Right lobe of liver (tissue), 6 donors: ENCODE results near the gene PRR20G. TPM values are rescaled to one million over a fixed set of nuclear protein-coding genes. Genes with fewer than 3 reads are reported as not detected.

ENCODE experiments used
- ATAC-seq, 4 donors: fragments of 200-7000 bp; cut with Tn5 transposase; one replicate each; pipeline ENCODE4 v1.9.1; 2020; ENCODE audit warnings: mild to moderate bottlenecking in 4 of 4, moderate library complexity in 4 of 4
- DNase-seq, 3 donors: peaks; one replicate each; pipeline ENCODE4 v3.0.0-alpha.2; 2020
- H3K27ac ChIP-seq, 3 donors: fragments of 200-600 bp; one replicate each; pipeline ENCODE4 v1.8.0; 2022
- H3K27me3 ChIP-seq, 2 donors: fragments of 200-600 bp; one replicate each; pipeline ENCODE4 v1.8.0; 2022
- H3K36me3 ChIP-seq, 4 donors: fragments of 200-600 bp; sonication (generic) in 1 of 4; one replicate each; pipeline versions ENCODE4 v1.5.1 to v1.8.0; 2017 to 2022; ENCODE audit warnings: control low read depth in 1 of 4
- H3K4me1 ChIP-seq, 4 donors: fragments of 200-600 bp; sonication (generic) in 1 of 4; one replicate each; pipeline versions ENCODE4 v1.5.1 to v1.8.0; 2017 to 2022; ENCODE audit warnings: control low read depth in 1 of 4
- H3K4me3 ChIP-seq, 3 donors: fragments of 200-600 bp; one replicate each; pipeline ENCODE4 v1.8.0; 2022
- H3K9me3 ChIP-seq, 4 donors: fragments of 200-600 bp; sonication (generic) in 1 of 4; one replicate each; pipeline versions ENCODE4 v1.5.1 to v1.8.0; 2017 to 2022; ENCODE audit warnings: control low read depth in 1 of 4
- POLR2A ChIP-seq: fragments of 450-650 bp; IDR thresholded peaks from one replicate; pipeline ENCODE4 v1.6.1; 2017; ENCODE audit warnings: antibody characterized with exemption, mild to moderate bottlenecking
- WGBS: methylation state at CpG from one replicate; pipeline ENCODE4 v1.1.6; 2018; ENCODE audit warnings: low coverage, low lambda C conversion rate; ENCODE audit not compliant: insufficient coverage; ENCODE audit errors: missing lambda C conversion rate; 5-methylcytosine and 5-hydroxymethylcytosine counted together
- intact Hi-C, 2 donors: fragments of 100-400 bp; cut with DNase I; formaldehyde crosslinking; loops; one replicate each; pipeline versions ENCODE4 v1.11.2 to v1.14.1; 2022
- small RNA-seq, 2 experiments: library from RNA; depleted of rRNA; stranded (forward); fragments of <200 nt; gene quantifications; one replicate each; pipeline ENCODE3, GENCODE V24; 2016
- total RNA-seq, 6 experiments: library from RNA; depleted of rRNA in 2 of 6; stranded (reverse); fragments of >200 nt in 2 of 6; fragmentation: NEBNext Ultra II Directional in 3 of 6; extraction: Animal tissue kit (Norgen Biotek cat#: 25700) in 3 of 6; gene quantifications; one replicate each; pipeline versions ENCODE4 v1.1.0 to v1.2.4, GENCODE V29; 2016 to 2023
- TF ChIP-seq, protein P1 (sequence below), 4 donors: fragments of 200-600 bp in 3 of 4; fragments of 450-650 bp in 1 of 4; IDR thresholded peaks; one replicate each; pipeline versions ENCODE4 v1.5.1 to v1.8.0; 2016 to 2022; ENCODE audit warnings: antibody characterized with exemption in 4 of 4, mild to moderate bottlenecking in 2 of 4
- donor health status: DM: no; HTN: yes; CAD: no.
- donor health status: DM: no; HTN: no; CAD: no.
- donor health status: DM: no; HTN: no; CAD: no.
- donor health status: DM: no; HTN: yes; CAD: no.
- donor health status: DM: no; HTN: yes; CAD: no.

PRR20G gene
- total RNA-seq, 6 experiments from 2014 or later, result not detected

DNA sequence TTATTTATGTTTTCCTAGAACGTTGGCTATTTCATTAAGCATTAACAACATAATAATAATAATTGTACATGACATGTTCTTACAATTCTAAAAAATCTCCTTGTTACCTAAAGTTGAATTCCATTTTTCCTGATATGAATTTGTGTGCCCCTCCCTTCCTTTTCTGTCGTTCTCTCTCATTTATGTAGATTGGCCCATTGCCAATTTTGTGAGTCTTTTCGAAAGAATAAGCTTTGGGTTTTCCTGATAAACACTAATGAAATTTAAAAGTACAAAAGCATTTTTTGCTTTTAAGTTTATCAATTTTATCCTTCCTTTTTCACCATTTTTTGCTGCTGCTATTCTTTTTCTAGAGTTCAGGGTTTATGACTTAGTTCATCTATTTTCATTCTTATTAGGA, 50.0 kb downstream of the PRR20G start:
- DNase-seq (no peak), ATAC-seq (no peak)
- Histone ChIP-seq H3K36me3 (no peaks in the 10 kb centered on the region), H3K27ac (no peak overlapping the region), H3K4me3 (no peak overlapping the region), H3K9me3 (no peaks in the 10 kb centered on the region), H3K4me1 (no peaks in the 10 kb centered on the region), H3K27me3 (no peaks in the 10 kb centered on the region)
- 28% methylated on average over 3 of the region's 3 CpGs for WGBS
- intact Hi-C loops, result no loop called here
- TF ChIP-seq, protein P1, sequence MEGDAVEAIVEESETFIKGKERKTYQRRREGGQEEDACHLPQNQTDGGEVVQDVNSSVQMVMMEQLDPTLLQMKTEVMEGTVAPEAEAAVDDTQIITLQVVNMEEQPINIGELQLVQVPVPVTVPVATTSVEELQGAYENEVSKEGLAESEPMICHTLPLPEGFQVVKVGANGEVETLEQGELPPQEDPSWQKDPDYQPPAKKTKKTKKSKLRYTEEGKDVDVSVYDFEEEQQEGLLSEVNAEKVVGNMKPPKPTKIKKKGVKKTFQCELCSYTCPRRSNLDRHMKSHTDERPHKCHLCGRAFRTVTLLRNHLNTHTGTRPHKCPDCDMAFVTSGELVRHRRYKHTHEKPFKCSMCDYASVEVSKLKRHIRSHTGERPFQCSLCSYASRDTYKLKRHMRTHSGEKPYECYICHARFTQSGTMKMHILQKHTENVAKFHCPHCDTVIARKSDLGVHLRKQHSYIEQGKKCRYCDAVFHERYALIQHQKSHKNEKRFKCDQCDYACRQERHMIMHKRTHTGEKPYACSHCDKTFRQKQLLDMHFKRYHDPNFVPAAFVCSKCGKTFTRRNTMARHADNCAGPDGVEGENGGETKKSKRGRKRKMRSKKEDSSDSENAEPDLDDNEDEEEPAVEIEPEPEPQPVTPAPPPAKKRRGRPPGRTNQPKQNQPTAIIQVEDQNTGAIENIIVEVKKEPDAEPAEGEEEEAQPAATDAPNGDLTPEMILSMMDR (IDR thresholded peaks at IDR 0.05), result no peak
- no peak for TF ChIP-seq POLR2A

DNA sequence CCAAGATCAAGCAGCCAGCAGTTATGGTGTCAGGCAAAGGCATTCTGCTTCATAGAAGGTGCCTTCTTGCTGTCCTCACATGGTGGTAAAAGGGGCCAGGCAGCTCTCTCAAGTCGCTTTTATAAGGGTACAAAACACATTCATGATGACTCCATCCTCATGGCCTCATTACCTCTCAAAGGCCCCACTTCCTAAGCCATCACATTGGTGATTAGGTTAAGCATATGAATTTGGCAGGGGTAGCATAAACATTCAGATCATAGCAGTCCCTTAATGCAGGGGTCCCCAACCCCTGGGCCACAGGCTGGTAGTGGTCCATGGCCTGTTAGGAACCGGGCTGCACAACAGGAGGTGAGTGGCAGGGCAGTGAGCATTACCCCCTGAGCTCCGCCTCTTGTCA, 52.1 kb downstream of the PRR20G start:
- WGBS, result 31% methylated on average over 3 of the region's 3 CpGs
- intact Hi-C loops, result no loop called here

DNA sequence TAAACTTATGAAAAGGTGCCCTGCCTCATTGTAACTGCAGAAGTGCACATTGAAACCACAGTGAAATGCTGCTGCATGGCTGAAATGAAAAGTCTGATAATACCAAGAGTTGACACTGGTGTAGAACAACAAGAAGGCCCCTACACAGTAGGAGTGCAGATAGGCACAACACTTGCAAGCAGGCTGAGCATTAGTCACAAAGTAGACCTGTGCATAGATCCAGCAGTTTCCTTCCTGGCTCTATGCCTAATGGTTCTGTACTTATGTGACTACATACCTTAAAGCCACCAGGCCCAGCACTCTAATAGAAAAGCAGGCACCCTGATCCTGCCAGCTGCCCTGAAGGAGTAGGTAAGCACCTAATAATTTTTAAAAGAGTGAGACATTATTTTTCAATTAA, 53.1 kb downstream of the PRR20G start:
- Histone ChIP-seq H3K4me1 (no peaks in the 10 kb centered on the region), H3K9me3 (no peaks in the 10 kb centered on the region), H3K27ac (no peak overlapping the region), H3K4me3 (no peak overlapping the region), H3K27me3 (no peaks in the 10 kb centered on the region), H3K36me3 (no peaks in the 10 kb centered on the region)
- DNase-seq (no peak), ATAC-seq (no peak)
- TF ChIP-seq POLR2A, result no peak
- TF ChIP-seq, protein P1 (IDR thresholded peaks at IDR 0.05), result no peak
- intact Hi-C loops, result no loop called here

More for the DNA sequence above, 52.1 kb downstream of the PRR20G start:
- H3K36me3 ChIP-seq, result no peaks in the 10 kb centered on the region
- ATAC-seq, result no peak
- H3K27me3 ChIP-seq, result no peaks in the 10 kb centered on the region
- no peak overlapping the region for H3K27ac ChIP-seq
- no peaks in the 10 kb centered on the region for H3K4me1 ChIP-seq
- TF ChIP-seq, protein P1 (IDR thresholded peaks at IDR 0.05), result no peak
- no peak for TF ChIP-seq POLR2A
- no peak overlapping the region for H3K4me3 ChIP-seq
- no peak for DNase-seq
- no peaks in the 10 kb centered on the region for H3K9me3 ChIP-seq

Small RNAs within 50 kb of the gene (small RNA-seq; reads per million reads assigned to genes)
- 0 reads per million in 2 experiments for gene RNU6-1047P

Other genes with a start within 250 kb of the PRR20G start
- not detected for gene PRR23E, start 94.9 kb downstream of the PRR20G start, total RNA-seq